ENCODE results near the gene C2CD4C. TPM values are rescaled to one million over a fixed set of nuclear protein-coding genes. Genes with fewer than 3 reads are reported as not detected.
"Not testable (repeated sequence)": the region's sequence is repeated elsewhere in the genome, so short reads cannot be mapped to it uniquely, and the experiment has no call there.

C2CD4C gene
- polyA plus RNA-seq, 6 donors from 2014 or later = not detected

GRCh38 chr19:435056-435706 lies 26.2 kb upstream of the C2CD4C start:
- H3K27me3 Mint-ChIP-seq = peaks cover 3 to 23% (median 13%) of the 10 kb centered on the region in 3 donors
- peaks cover 0 to 6% (median 0%) of the 10 kb centered on the region in 7 donors for H3K9me3 Mint-ChIP-seq
- H3K27ac Mint-ChIP-seq = no peak overlapping the region
- H3K4me3 Mint-ChIP-seq = no peak overlapping the region
- peaks cover 0 to 4% (median 0%) of the 10 kb centered on the region in 3 donors for H3K4me1 Mint-ChIP-seq
- H3K36me3 Mint-ChIP-seq = no peaks in the 10 kb centered on the region
- no peak for DNase-seq
- ATAC-seq (ENCODE audit: low read depth in 2 of 2) = no peak

- Mint-ChIP-seq H3K27ac (no peak overlapping the region), H3K4me3 (no peak overlapping the region), H3K9me3 (peaks cover 0 to 7% (median 0%) of the 10 kb centered on the region in 7 donors), H3K27me3 (peaks cover 3 to 15% (median 13%) of the 10 kb centered on the region in 3 donors), H3K36me3 (no peaks in the 10 kb centered on the region), H3K4me1 (peaks cover 0 to 4% (median 0%) of the 10 kb centered on the region in 3 donors)
- ATAC-seq (ENCODE audit: low read depth in 2 of 2) (no peak), DNase-seq (no peak)
Observed at GRCh38 chr19:434152-434960, 25.4 kb upstream of the C2CD4C start.

- ATAC-seq (ENCODE audit: low read depth in 2 of 2) (no peak), DNase-seq (no peak)
- Mint-ChIP-seq H3K4me1 (no peaks in the 10 kb centered on the region), H3K9me3 (peaks cover 0 to 7% (median 0%) of the 10 kb centered on the region in 7 donors), H3K27me3 (no peaks in the 10 kb centered on the region), H3K27ac (no peak overlapping the region), H3K4me3 (no peak overlapping the region), H3K36me3 (no peaks in the 10 kb centered on the region)
Observed at GRCh38 chr19:430701-431100, 21.8 kb upstream of the C2CD4C start.

GRCh38 chr19:428149-428548 lies 19.2 kb upstream of the C2CD4C start:
- Mint-ChIP-seq H3K27me3 (peaks cover 0 to 7% (median 0%) of the 10 kb centered on the region in 3 donors), H3K9me3 (peaks cover 0 to 7% (median 0%) of the 10 kb centered on the region in 7 donors), H3K4me1 (no peaks in the 10 kb centered on the region), H3K4me3 (peak overlapping the region in 1 of 8 donors; percentile 64), H3K36me3 (no peaks in the 10 kb centered on the region), H3K27ac (peak overlapping the region in 1 of 6 donors; percentile 33)
- ATAC-seq (ENCODE audit: low read depth in 2 of 2) (no peak), DNase-seq (no peak)

- H3K4me3 Mint-ChIP-seq; H3K36me3 Mint-ChIP-seq; H3K4me1 Mint-ChIP-seq; H3K27me3 Mint-ChIP-seq; H3K9me3 Mint-ChIP-seq; ATAC-seq (ENCODE audit: low read depth in 2 of 2); H3K27ac Mint-ChIP-seq; DNase-seq: not testable (repeated sequence)
Observed at GRCh38 chr19:427675-428074, 18.7 kb upstream of the C2CD4C start.

- peaks cover 0 to 7% (median 0%) of the 10 kb centered on the region in 3 donors for H3K27me3 Mint-ChIP-seq
- no peaks in the 10 kb centered on the region for H3K4me1 Mint-ChIP-seq
- no peak overlapping the region for H3K27ac Mint-ChIP-seq
- DNase-seq (no peak), ATAC-seq (ENCODE audit: low read depth in 2 of 2) (no peak)
- H3K9me3 Mint-ChIP-seq = peaks cover 0 to 7% (median 0%) of the 10 kb centered on the region in 7 donors
- no peaks in the 10 kb centered on the region for H3K36me3 Mint-ChIP-seq
- peak overlapping the region in 1 of 8 donors; percentile 25 for H3K4me3 Mint-ChIP-seq
Observed at GRCh38 chr19:426725-427445, 17.9 kb upstream of the C2CD4C start.

GRCh38 chr19:425056-425455 lies 16.1 kb upstream of the C2CD4C start:
- Mint-ChIP-seq H3K36me3 (no peaks in the 10 kb centered on the region), H3K9me3 (peaks cover 0 to under 1% (median 0%) of the 10 kb centered on the region in 7 donors), H3K4me3 (no peak overlapping the region), H3K4me1 (no peaks in the 10 kb centered on the region), H3K27me3 (peaks cover 0 to 7% (median 3%) of the 10 kb centered on the region in 3 donors), H3K27ac (no peak overlapping the region)
- no peak for DNase-seq
- ATAC-seq (ENCODE audit: low read depth in 2 of 2) = no peak

- H3K9me3 Mint-ChIP-seq = no peaks in the 10 kb centered on the region
- no peak overlapping the region for H3K4me3 Mint-ChIP-seq
- no peaks in the 10 kb centered on the region for H3K4me1 Mint-ChIP-seq
- no peak for DNase-seq
- H3K27me3 Mint-ChIP-seq = peaks cover 0 to 7% (median 3%) of the 10 kb centered on the region in 3 donors
- no peaks in the 10 kb centered on the region for H3K36me3 Mint-ChIP-seq
- no peak overlapping the region for H3K27ac Mint-ChIP-seq
- no peak for ATAC-seq (ENCODE audit: low read depth in 2 of 2)
Observed at GRCh38 chr19:424546-424945, 15.6 kb upstream of the C2CD4C start.

- H3K4me1 Mint-ChIP-seq = no peaks in the 10 kb centered on the region
- ATAC-seq (ENCODE audit: low read depth in 2 of 2) (no peak), DNase-seq (no peak)
- peaks cover 0 to 7% (median 3%) of the 10 kb centered on the region in 3 donors for H3K27me3 Mint-ChIP-seq
- no peak overlapping the region for H3K4me3 Mint-ChIP-seq
- no peaks in the 10 kb centered on the region for H3K36me3 Mint-ChIP-seq
- H3K9me3 Mint-ChIP-seq = no peaks in the 10 kb centered on the region
- no peak overlapping the region for H3K27ac Mint-ChIP-seq
Observed at GRCh38 chr19:423691-424466, 14.9 kb upstream of the C2CD4C start.

- H3K4me1 Mint-ChIP-seq; H3K9me3 Mint-ChIP-seq; ATAC-seq (ENCODE audit: low read depth in 2 of 2); H3K27me3 Mint-ChIP-seq; H3K27ac Mint-ChIP-seq; H3K4me3 Mint-ChIP-seq; H3K36me3 Mint-ChIP-seq; DNase-seq: not testable (repeated sequence)
Observed at GRCh38 chr19:422917-423226, 13.9 kb upstream of the C2CD4C start.

GRCh38 chr19:422213-422916 lies 13.4 kb upstream of the C2CD4C start:
- Mint-ChIP-seq H3K36me3 (no peaks in the 10 kb centered on the region), H3K27ac (no peak overlapping the region), H3K4me3 (no peak overlapping the region), H3K4me1 (no peaks in the 10 kb centered on the region), H3K27me3 (peaks cover 0 to 7% (median 3%) of the 10 kb centered on the region in 3 donors), H3K9me3 (no peaks in the 10 kb centered on the region)
- no peak for ATAC-seq (ENCODE audit: low read depth in 2 of 2)
- DNase-seq = no peak

GRCh38 chr19:419721-420515 lies 11.0 kb upstream of the C2CD4C start:
- ATAC-seq (ENCODE audit: low read depth in 2 of 2) (no peak), DNase-seq (no peak)
- no peaks in the 10 kb centered on the region for H3K36me3 Mint-ChIP-seq
- H3K27ac Mint-ChIP-seq = no peak overlapping the region
- no peak overlapping the region for H3K4me3 Mint-ChIP-seq
- H3K4me1 Mint-ChIP-seq = no peaks in the 10 kb centered on the region
- H3K9me3 Mint-ChIP-seq = no peaks in the 10 kb centered on the region
- H3K27me3 Mint-ChIP-seq = peaks cover 0 to 7% (median 3%) of the 10 kb centered on the region in 3 donors
